Activated naive CD4-positive, alpha-beta T cell treated with anti-CD3 and anti-CD28 coated beads, Interleukin-2, amount 50 U/mL, for 72 hours (primary cell): ENCODE data around the gene FAM20C. TPM values are rescaled to one million over a fixed set of nuclear protein-coding genes. Genes with fewer than 3 reads are reported as not detected.

Experiments used
- ATAC-seq, 2 donors: fragments of 150-1000 bp; cut with Tn5 transposase; 2 replicates each; pipeline ENCODE4 v1.10.0; 2021; ENCODE audit warnings: mild to moderate bottlenecking in 2 of 2, moderate library complexity in 2 of 2
- DNase-seq, 2 donors: peaks; one replicate each; pipeline ENCODE4 v3.0.0; 2021 to 2022; ENCODE audit warnings: low spot score in 2 of 2
- H3K27ac Mint-ChIP-seq, 2 donors: one replicate each; pipeline ENCODE4 v1.8.0; 2022; ENCODE audit warnings: mild to moderate bottlenecking in 2 of 2, mixed read lengths in 2 of 2
- H3K36me3 Mint-ChIP-seq, 2 donors: one replicate each; pipeline ENCODE4 v1.8.0; 2022; ENCODE audit warnings: mixed read lengths in 2 of 2
- H3K9me3 Mint-ChIP-seq, 2 donors: one replicate each; pipeline ENCODE4 v1.8.0; 2022; ENCODE audit warnings: mixed read lengths in 2 of 2
- total RNA-seq, 2 donors: library from RNA; stranded (reverse); gene quantifications; one replicate each; pipeline ENCODE4 v1.2.3, GENCODE V29; 2022

Gene FAM20C
- total RNA-seq, 2 donors from 2014 or later, result 0.53 TPM; not detected in 1

GRCh38 chr7:223118-223800 is 30.9 kb downstream of the FAM20C start:
- H3K36me3 Mint-ChIP-seq, result no peaks in the 10 kb centered on the region
- no peak overlapping the region for H3K27ac Mint-ChIP-seq
- H3K9me3 Mint-ChIP-seq, result no peaks in the 10 kb centered on the region
- ATAC-seq (no peak), DNase-seq (no peak)

- DNase-seq, result no peak
- Mint-ChIP-seq H3K36me3 (no peaks in the 10 kb centered on the region), H3K9me3 (no peaks in the 10 kb centered on the region), H3K27ac (no peak overlapping the region)
- no peak for ATAC-seq
These were observed 31.5 kb downstream of the FAM20C start for GRCh38 chr7:223861-224260.

GRCh38 chr7:226281-226895 is 34.0 kb downstream of the FAM20C start:
- Mint-ChIP-seq H3K9me3 (no peaks in the 10 kb centered on the region), H3K36me3 (no peaks in the 10 kb centered on the region), H3K27ac (no peak overlapping the region)
- DNase-seq (no peak), ATAC-seq (no peak)

- Mint-ChIP-seq H3K36me3 (no peaks in the 10 kb centered on the region), H3K9me3 (no peaks in the 10 kb centered on the region), H3K27ac (no peak overlapping the region)
- no peak for DNase-seq
- ATAC-seq, result no peak
These were observed 35.6 kb downstream of the FAM20C start for GRCh38 chr7:227926-228325.

- DNase-seq (no peak), ATAC-seq (no peak)
- Mint-ChIP-seq H3K9me3 (no peaks in the 10 kb centered on the region), H3K27ac (no peak overlapping the region), H3K36me3 (no peaks in the 10 kb centered on the region)
These were observed 36.2 kb downstream of the FAM20C start for GRCh38 chr7:228610-229009.

- H3K36me3 Mint-ChIP-seq, result no peaks in the 10 kb centered on the region
- ATAC-seq (no peak), DNase-seq (no peak)
- H3K27ac Mint-ChIP-seq, result no peak overlapping the region
- no peaks in the 10 kb centered on the region for H3K9me3 Mint-ChIP-seq
These were observed 37.0 kb downstream of the FAM20C start for GRCh38 chr7:229184-229964.

- Mint-ChIP-seq H3K27ac (no peak overlapping the region), H3K9me3 (no peaks in the 10 kb centered on the region), H3K36me3 (no peaks in the 10 kb centered on the region)
- no peak for ATAC-seq
- DNase-seq, result no peak
These were observed 37.9 kb downstream of the FAM20C start for GRCh38 chr7:230274-230673.

GRCh38 chr7:231030-231857 is 38.9 kb downstream of the FAM20C start:
- H3K9me3 Mint-ChIP-seq, result no peaks in the 10 kb centered on the region
- ATAC-seq, result no peak
- no peak overlapping the region for H3K27ac Mint-ChIP-seq
- no peaks in the 10 kb centered on the region for H3K36me3 Mint-ChIP-seq
- DNase-seq, result no peak

- H3K36me3 Mint-ChIP-seq, result no peaks in the 10 kb centered on the region
- H3K27ac Mint-ChIP-seq, result no peak overlapping the region
- H3K9me3 Mint-ChIP-seq, result no peaks in the 10 kb centered on the region
- DNase-seq (no peak), ATAC-seq (no peak)
These were observed 39.5 kb downstream of the FAM20C start for GRCh38 chr7:231858-232246.

GRCh38 chr7:232410-233248 is 40.3 kb downstream of the FAM20C start:
- ATAC-seq (no peak), DNase-seq (no peak)
- no peak overlapping the region for H3K27ac Mint-ChIP-seq
- no peaks in the 10 kb centered on the region for H3K36me3 Mint-ChIP-seq
- H3K9me3 Mint-ChIP-seq, result no peaks in the 10 kb centered on the region

GRCh38 chr7:233249-234035 is 41.1 kb downstream of the FAM20C start:
- no peak for ATAC-seq
- no peak for DNase-seq
- Mint-ChIP-seq H3K9me3 (no peaks in the 10 kb centered on the region), H3K27ac (no peak overlapping the region), H3K36me3 (no peaks in the 10 kb centered on the region)

- no peaks in the 10 kb centered on the region for H3K9me3 Mint-ChIP-seq
- H3K27ac Mint-ChIP-seq, result no peak overlapping the region
- DNase-seq, result no peak
- no peak for ATAC-seq
- no peaks in the 10 kb centered on the region for H3K36me3 Mint-ChIP-seq
These were observed 41.8 kb downstream of the FAM20C start for GRCh38 chr7:234051-234707.

GRCh38 chr7:234708-235553 is 42.6 kb downstream of the FAM20C start:
- DNase-seq (no peak), ATAC-seq (no peak)
- no peaks in the 10 kb centered on the region for H3K36me3 Mint-ChIP-seq
- H3K9me3 Mint-ChIP-seq, result no peaks in the 10 kb centered on the region
- no peak overlapping the region for H3K27ac Mint-ChIP-seq

GRCh38 chr7:235576-236395 is 43.4 kb downstream of the FAM20C start:
- ATAC-seq, result no peak
- Mint-ChIP-seq H3K9me3 (no peaks in the 10 kb centered on the region), H3K27ac (no peak overlapping the region)

More at GRCh38 chr7:235576-236395, 43.4 kb downstream of the FAM20C start:
- H3K36me3 Mint-ChIP-seq, result no peaks in the 10 kb centered on the region
- no peak for DNase-seq
